ENCODE data around the gene COPS7B.

The COPS7B gene

GRCh38 chr2:231765496-231765929 is 20.7 kb upstream of the COPS7B start:
- no peak overlapping the region for H3K4me3 Mint-ChIP-seq
- DNase-seq (ENCODE audit: low spot score in 2 of 2) (no peak), ATAC-seq (replicated peaks; ENCODE audit: extremely low read depth, poor library complexity, severe bottlenecking) (no peak)
- peaks cover 20% of the 10 kb centered on the region for H3K4me1 Mint-ChIP-seq
- H3K27ac Mint-ChIP-seq (ENCODE audit: low read depth) = peak overlapping the region; percentile 5
- H3K9me3 Mint-ChIP-seq = no peaks in the 10 kb centered on the region
- H3K27me3 Mint-ChIP-seq = no peaks in the 10 kb centered on the region
- peaks cover 3% of the 10 kb centered on the region for H3K36me3 Mint-ChIP-seq (ENCODE audit: insufficient read depth)

DNA sequence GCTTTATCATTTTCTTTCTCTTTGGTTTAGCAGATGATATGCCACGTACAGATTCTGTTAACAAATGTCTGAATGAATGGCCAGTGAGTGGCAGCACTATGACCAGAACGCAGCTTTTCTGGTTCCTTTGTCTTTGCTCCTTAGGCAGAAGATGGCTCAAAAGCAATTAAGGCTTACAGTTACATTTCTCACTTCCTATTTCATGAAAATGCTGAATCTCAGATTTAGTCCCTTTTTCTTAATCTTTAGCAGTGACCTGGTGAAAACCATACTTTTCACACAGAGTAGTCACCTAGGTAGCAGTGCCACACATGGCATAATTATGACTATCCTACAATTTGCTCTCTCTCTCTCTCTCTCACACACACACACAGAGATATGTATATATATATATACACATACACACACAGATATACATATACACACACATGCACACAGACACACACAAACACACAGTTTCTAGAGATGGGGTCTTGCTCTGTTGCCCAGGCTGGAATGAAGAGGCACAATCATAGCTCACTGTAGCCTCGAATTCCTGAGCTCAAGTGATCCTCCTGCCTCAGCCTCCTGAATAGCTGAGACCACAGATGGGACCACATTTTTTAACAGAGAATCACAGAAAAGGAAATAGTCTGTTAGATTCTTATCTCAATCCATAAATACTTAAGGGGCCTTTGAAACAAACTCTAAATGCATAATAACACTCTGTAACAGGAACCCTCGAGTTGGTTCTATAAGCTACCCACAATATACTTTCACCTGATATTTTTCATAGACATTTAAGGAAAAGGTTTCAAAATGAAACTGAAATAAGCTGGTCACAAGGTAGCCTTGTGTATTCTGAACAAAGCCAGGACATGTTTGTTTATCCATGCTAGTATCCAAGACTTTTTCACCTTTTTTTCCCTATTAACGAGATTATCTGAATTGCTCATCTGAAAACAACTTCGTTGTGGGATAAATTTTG is 16.8 kb upstream of the COPS7B start:
- H3K9me3 Mint-ChIP-seq = no peaks in the 10 kb centered on the region
- peaks cover 3% of the 10 kb centered on the region for H3K36me3 Mint-ChIP-seq (ENCODE audit: insufficient read depth)
- no peak for ATAC-seq (replicated peaks; ENCODE audit: extremely low read depth, poor library complexity, severe bottlenecking)
- no peak for DNase-seq (ENCODE audit: low spot score in 2 of 2)
- H3K4me1 Mint-ChIP-seq = peaks cover 16% of the 10 kb centered on the region
- no peak overlapping the region for H3K4me3 Mint-ChIP-seq
- no peaks in the 10 kb centered on the region for H3K27me3 Mint-ChIP-seq
- peak overlapping the region; percentile 46 for H3K27ac Mint-ChIP-seq (ENCODE audit: low read depth)

DNA sequence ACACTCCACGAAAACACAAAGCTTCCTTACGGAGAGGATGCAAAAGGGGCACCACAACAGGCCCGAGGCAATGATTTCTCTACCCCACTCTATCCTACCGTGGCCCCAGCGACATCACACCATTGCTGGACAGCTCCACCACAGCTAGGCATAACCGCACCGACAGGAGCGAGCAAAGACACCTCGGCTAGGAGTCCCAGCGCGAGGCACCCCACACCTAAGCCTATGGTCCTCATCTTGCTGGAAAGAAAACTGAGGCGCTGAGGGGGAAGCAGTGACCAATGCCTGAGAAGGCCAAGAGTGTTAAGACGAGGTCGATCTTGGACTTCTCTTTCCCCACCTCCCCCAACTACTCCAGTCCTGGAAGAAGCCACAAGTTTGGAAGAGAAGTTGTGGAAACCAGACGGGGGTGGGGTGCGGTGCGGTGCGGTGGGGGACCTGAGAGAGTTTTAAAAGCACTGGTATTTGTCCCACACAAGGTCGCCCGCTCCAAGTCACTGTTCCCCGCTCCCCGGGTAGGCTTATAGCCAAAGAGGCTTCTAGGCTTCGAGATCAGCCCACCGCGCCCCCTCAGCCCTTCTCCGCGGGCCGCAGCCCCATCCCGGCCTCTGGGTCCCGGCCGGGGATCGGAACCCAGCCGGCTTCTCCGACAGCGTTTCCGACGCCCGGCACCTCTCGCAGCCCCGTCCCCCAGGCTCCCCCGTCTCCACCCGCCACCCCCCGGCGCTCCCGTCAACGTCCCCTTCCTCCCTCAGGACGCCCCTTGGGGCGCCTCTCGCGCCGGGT is 5.9 kb upstream of the COPS7B start:
- Mint-ChIP-seq H3K27me3 (no peaks in the 10 kb centered on the region), H3K36me3 (ENCODE audit: insufficient read depth) (peaks cover 6% of the 10 kb centered on the region), H3K4me3 (peak overlapping the region; percentile 99), H3K27ac (ENCODE audit: low read depth) (peak overlapping the region; percentile 98), H3K4me1 (peaks cover 46% of the 10 kb centered on the region), H3K9me3 (no peaks in the 10 kb centered on the region)
- ATAC-seq (replicated peaks; ENCODE audit: extremely low read depth, poor library complexity, severe bottlenecking) = peak; percentile 15
- DNase-seq (ENCODE audit: low spot score in 2 of 2) = peak; percentile 10 to 14

DNA sequence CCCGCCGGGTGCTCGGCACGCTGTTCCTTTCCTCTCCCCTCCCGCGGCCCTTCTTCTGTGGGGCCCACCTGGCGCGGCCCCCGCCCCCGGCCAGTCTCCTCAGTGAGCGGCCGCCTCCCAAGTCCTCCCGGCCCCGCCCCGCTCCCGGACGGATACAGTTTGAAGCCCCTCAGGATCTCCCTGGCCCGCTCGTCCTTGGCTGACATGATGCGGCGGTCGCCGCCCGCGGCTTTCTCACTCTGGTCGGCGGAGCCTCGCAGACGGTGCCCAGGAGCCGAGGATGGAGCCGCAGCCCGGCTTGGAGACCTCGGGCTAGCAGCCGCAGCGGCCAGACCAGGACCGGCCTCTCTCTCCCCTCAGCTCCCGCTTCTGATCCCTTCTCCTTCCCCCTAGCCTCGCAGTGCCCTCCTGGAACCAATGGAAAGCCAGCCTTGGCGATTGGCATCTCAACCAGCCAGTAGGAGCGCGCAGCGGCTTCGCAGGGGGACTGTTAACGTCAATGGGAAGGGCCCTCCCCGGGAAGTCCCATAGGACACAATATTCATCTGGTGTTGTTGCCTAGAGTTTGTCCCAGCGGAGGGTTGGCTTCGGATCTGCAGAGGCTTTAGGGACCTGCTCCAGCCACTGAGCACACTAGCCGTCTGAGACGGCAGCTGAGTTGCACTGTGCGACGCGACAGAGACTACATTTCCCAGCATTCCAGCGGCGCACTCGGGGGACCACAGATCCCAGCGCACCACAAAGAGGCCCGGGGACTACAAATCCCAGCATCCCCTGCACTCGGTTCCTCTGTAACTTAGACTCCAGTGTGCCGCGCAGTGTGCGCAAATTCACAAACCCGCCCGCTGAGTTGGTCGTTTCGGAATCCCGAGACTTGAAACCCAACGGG is 5.1 kb upstream of the COPS7B start, which contains the start of gene PDE6D:
PDE6D (minus strand) TSS at position 374 of the 889 bp plus-strand sequence; CDS start at position 206, 168 bp downstream.
- peak within 1 kb of the TSS; percentile 99 for H3K4me3 Mint-ChIP-seq
- no peaks in the 10 kb centered on the region for H3K27me3 Mint-ChIP-seq
- peak; percentile 90 for ATAC-seq (replicated peaks; ENCODE audit: extremely low read depth, poor library complexity, severe bottlenecking)
- peaks cover 8% of the 10 kb centered on the region for H3K36me3 Mint-ChIP-seq (ENCODE audit: insufficient read depth)
- H3K4me1 Mint-ChIP-seq = peaks cover 54% of the 10 kb centered on the region
- peak; percentile 94 to 96 for DNase-seq (ENCODE audit: low spot score in 2 of 2)
- H3K27ac Mint-ChIP-seq (ENCODE audit: low read depth) = peak within 1 kb of the TSS; percentile 98
- no peaks in the 10 kb centered on the region for H3K9me3 Mint-ChIP-seq

DNA sequence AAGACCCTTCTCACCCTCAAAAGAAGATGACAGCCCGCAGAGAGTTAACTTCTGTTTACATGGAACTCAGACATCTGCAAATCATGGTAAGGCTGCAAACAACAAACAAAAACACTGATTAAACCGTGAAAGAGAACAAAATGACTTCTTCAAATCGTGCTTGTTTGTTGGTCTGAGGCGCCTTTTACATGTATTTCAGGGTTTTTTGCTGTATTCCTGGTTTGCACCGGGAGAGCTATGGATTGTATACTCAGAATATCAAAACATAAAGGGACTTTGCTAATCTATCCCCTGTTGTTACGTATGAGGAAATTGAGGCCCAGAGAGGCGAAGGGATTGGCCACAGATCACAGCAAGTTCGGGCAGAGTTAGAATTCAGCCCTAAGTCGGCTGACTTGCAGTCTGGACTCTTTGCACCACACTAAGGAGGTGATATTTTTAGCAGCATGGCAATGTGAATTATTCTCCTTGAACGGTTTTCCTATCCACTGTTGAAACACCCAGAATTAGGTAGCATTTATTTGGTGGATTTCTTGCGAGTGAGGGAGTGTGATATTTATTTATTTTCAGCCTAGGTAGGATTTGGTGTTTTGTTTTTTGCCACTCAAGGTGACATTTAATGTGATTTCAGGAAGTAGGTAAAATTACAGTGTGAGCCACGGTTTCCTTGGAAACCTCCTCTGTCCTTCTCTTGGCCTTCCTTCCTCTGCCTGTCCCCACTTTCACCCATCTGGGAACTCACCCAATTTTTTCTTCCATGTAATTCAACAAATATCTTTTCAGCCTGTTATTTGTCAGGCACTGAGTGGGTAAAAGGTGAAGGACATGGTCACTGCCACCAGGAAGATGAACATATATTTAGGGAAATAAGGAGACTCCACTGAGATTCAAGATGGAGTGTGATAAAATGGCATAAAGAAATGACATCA is 4.2 kb upstream of the COPS7B start:
- H3K4me3 Mint-ChIP-seq = peak overlapping the region; percentile 99
- ATAC-seq (replicated peaks; ENCODE audit: extremely low read depth, poor library complexity, severe bottlenecking) = no peak
- DNase-seq (ENCODE audit: low spot score in 2 of 2) = no peak
- peaks cover 12% of the 10 kb centered on the region for H3K36me3 Mint-ChIP-seq (ENCODE audit: insufficient read depth)
- H3K4me1 Mint-ChIP-seq = peaks cover 59% of the 10 kb centered on the region
- no peaks in the 10 kb centered on the region for H3K9me3 Mint-ChIP-seq
- peak overlapping the region; percentile 98 for H3K27ac Mint-ChIP-seq (ENCODE audit: low read depth)
- H3K27me3 Mint-ChIP-seq = no peaks in the 10 kb centered on the region

GRCh38 chr2:231785413-231785812 is 832 bp upstream of the COPS7B start:
- Mint-ChIP-seq H3K27ac (ENCODE audit: low read depth) (peak overlapping the region; percentile 88), H3K4me1 (peaks cover 69% of the 10 kb centered on the region), H3K36me3 (ENCODE audit: insufficient read depth) (peaks cover 21% of the 10 kb centered on the region), H3K27me3 (no peaks in the 10 kb centered on the region), H3K9me3 (no peaks in the 10 kb centered on the region), H3K4me3 (peak overlapping the region; percentile 94)
- DNase-seq (ENCODE audit: low spot score in 2 of 2) (no peak), ATAC-seq (replicated peaks; ENCODE audit: extremely low read depth, poor library complexity, severe bottlenecking) (no peak)

DNA sequence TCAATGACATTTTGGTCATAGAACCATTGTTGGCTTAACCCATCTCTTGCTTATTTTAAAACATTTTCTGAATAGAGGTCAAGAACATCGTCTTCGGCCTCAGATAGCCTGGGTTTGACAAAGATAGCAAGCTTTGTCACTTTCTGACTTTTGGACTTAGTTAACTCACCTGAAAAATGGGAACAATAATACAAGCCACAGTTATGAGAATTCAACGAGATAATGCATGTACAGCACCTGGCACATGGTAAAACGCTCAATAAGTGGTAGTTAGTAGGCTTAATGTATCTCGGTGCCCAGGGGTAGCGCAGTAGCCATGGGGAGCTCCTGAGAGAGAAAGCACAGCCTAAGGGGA is 446 bp upstream of the COPS7B start:
- Mint-ChIP-seq H3K4me3 (peak overlapping the region; percentile 94), H3K9me3 (no peaks in the 10 kb centered on the region), H3K4me1 (peaks cover 69% of the 10 kb centered on the region), H3K27ac (ENCODE audit: low read depth) (peak overlapping the region; percentile 88), H3K27me3 (no peaks in the 10 kb centered on the region), H3K36me3 (ENCODE audit: insufficient read depth) (peaks cover 19% of the 10 kb centered on the region)
- DNase-seq (ENCODE audit: low spot score in 2 of 2) (no peak), ATAC-seq (replicated peaks; ENCODE audit: extremely low read depth, poor library complexity, severe bottlenecking) (no peak)

DNA sequence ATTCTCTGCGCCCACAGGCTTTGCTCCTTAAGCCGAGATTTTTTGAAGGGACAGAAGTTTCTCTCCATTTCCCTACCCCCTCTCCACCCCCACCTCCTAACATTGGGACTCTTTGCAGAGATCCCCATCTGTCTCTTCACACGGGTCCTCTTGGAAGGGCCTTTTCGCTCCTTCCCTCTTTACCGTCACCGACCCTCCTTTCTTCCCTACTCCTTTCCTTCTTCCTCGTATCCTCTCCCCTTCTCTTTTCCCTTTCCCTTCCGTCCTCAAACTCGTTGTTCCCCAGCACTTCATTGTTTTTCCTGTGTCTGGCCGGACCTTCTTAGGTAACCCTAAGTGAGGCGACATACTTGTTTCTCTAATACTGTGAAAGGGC is 660 bp downstream of the COPS7B start:
- Mint-ChIP-seq H3K36me3 (ENCODE audit: insufficient read depth) (peaks cover 20% of the 10 kb centered on the region), H3K27ac (ENCODE audit: low read depth) (peak overlapping the region; percentile 88), H3K4me3 (peak overlapping the region; percentile 94), H3K9me3 (no peaks in the 10 kb centered on the region), H3K27me3 (no peaks in the 10 kb centered on the region), H3K4me1 (peaks cover 68% of the 10 kb centered on the region)
- ATAC-seq (replicated peaks; ENCODE audit: extremely low read depth, poor library complexity, severe bottlenecking) (no peak), DNase-seq (ENCODE audit: low spot score in 2 of 2) (no peak)

GRCh38 chr2:231791107-231791506 is 4.9 kb downstream of the COPS7B start:
- peaks cover 47% of the 10 kb centered on the region for H3K36me3 Mint-ChIP-seq (ENCODE audit: insufficient read depth)
- no peak for ATAC-seq (replicated peaks; ENCODE audit: extremely low read depth, poor library complexity, severe bottlenecking)

GRCh38 chr2:231794383-231794782 is 8.1 kb downstream of the COPS7B start:
- no peak overlapping the region for H3K4me3 Mint-ChIP-seq
- peaks cover 29% of the 10 kb centered on the region for H3K4me1 Mint-ChIP-seq
- DNase-seq (ENCODE audit: low spot score in 2 of 2) = no peak
- H3K9me3 Mint-ChIP-seq = no peaks in the 10 kb centered on the region
- H3K27me3 Mint-ChIP-seq = no peaks in the 10 kb centered on the region
- no peak for ATAC-seq (replicated peaks; ENCODE audit: extremely low read depth, poor library complexity, severe bottlenecking)
- H3K27ac Mint-ChIP-seq (ENCODE audit: low read depth) = no peak overlapping the region
- peaks cover 63% of the 10 kb centered on the region for H3K36me3 Mint-ChIP-seq (ENCODE audit: insufficient read depth)

More at GRCh38 chr2:231791107-231791506, 4.9 kb downstream of the COPS7B start:
- Mint-ChIP-seq H3K27ac (ENCODE audit: low read depth) (no peak overlapping the region), H3K4me3 (no peak overlapping the region), H3K27me3 (no peaks in the 10 kb centered on the region), H3K9me3 (no peaks in the 10 kb centered on the region), H3K4me1 (peaks cover 43% of the 10 kb centered on the region)
- no peak for DNase-seq (ENCODE audit: low spot score in 2 of 2)

GRCh38 chr2:231795525-231796327 is 9.5 kb downstream of the COPS7B start:
- Mint-ChIP-seq H3K9me3 (no peaks in the 10 kb centered on the region), H3K4me3 (no peak overlapping the region), H3K27ac (ENCODE audit: low read depth) (no peak overlapping the region), H3K27me3 (no peaks in the 10 kb centered on the region), H3K4me1 (peaks cover 22% of the 10 kb centered on the region), H3K36me3 (ENCODE audit: insufficient read depth) (peaks cover 59% of the 10 kb centered on the region)
- ATAC-seq (replicated peaks; ENCODE audit: extremely low read depth, poor library complexity, severe bottlenecking) (no peak), DNase-seq (ENCODE audit: low spot score in 2 of 2) (no peak)
